Ishikawa (cell line): Measurements from ENCODE around the gene ITGA11.

Experiments used
- CEBPB ChIP-seq: IDR thresholded peaks from 2 replicates; pipeline ENCODE4 v1.6.1; 2012
- EGR1 ChIP-seq: IDR thresholded peaks from 2 replicates; pipeline ENCODE4 v1.6.1; 2012
- EP300 ChIP-seq: IDR thresholded peaks from 2 replicates; pipeline ENCODE4 v1.6.1; 2012; ENCODE audit warnings: borderline replicate concordance
- FOXM1 ChIP-seq: IDR thresholded peaks from 2 replicates; pipeline ENCODE4 v1.6.1; 2012; ENCODE audit warnings: low read depth, borderline replicate concordance
- MAX ChIP-seq: IDR thresholded peaks from 2 replicates; pipeline ENCODE4 v1.6.1; 2012
- NFIC ChIP-seq: IDR thresholded peaks from 2 replicates; pipeline ENCODE4 v1.6.1; 2012
- RAD21 ChIP-seq: IDR thresholded peaks from 2 replicates; pipeline ENCODE4 v1.6.1; 2012; ENCODE audit warnings: low read depth
- REST ChIP-seq: IDR thresholded peaks from 2 replicates; pipeline ENCODE4 v1.6.1; 2012; ENCODE audit warnings: low read depth, mild to moderate bottlenecking
- TAF1 ChIP-seq: IDR thresholded peaks from 2 replicates; pipeline ENCODE4 v1.6.1; 2012; ENCODE audit warnings: low read depth, mild to moderate bottlenecking
- USF1 ChIP-seq: IDR thresholded peaks from 2 replicates; pipeline ENCODE4 v1.6.1; 2012

GRCh38 chr15:68284616-68285258 is 147.2 kb downstream of the ITGA11 start:
- TF ChIP-seq EGR1: no peak
- no peak for TF ChIP-seq REST
- no peak for TF ChIP-seq EP300
- no peak for TF ChIP-seq USF1
- no peak for TF ChIP-seq TAF1
- TF ChIP-seq MAX: no peak
- TF ChIP-seq FOXM1: no peak
- TF ChIP-seq NFIC: no peak
- TF ChIP-seq CEBPB: no peak
- TF ChIP-seq RAD21: no peak
